Putamen (tissue), 1 donor: ENCODE results near the gene CYB561A3.
A peak's percentile ranks its signal among the peaks of the same experiment; 100 is the strongest.

Source experiments
- DNase-seq: peaks from one replicate; pipeline ENCODE4 v3.0.0-alpha.2; 2016; ENCODE audit warnings: low spot score

Gene CYB561A3

GRCh38 chr11:61345170-61345610 is 16.5 kb downstream of the CYB561A3 start:
- no peak for DNase-seq

DNA sequence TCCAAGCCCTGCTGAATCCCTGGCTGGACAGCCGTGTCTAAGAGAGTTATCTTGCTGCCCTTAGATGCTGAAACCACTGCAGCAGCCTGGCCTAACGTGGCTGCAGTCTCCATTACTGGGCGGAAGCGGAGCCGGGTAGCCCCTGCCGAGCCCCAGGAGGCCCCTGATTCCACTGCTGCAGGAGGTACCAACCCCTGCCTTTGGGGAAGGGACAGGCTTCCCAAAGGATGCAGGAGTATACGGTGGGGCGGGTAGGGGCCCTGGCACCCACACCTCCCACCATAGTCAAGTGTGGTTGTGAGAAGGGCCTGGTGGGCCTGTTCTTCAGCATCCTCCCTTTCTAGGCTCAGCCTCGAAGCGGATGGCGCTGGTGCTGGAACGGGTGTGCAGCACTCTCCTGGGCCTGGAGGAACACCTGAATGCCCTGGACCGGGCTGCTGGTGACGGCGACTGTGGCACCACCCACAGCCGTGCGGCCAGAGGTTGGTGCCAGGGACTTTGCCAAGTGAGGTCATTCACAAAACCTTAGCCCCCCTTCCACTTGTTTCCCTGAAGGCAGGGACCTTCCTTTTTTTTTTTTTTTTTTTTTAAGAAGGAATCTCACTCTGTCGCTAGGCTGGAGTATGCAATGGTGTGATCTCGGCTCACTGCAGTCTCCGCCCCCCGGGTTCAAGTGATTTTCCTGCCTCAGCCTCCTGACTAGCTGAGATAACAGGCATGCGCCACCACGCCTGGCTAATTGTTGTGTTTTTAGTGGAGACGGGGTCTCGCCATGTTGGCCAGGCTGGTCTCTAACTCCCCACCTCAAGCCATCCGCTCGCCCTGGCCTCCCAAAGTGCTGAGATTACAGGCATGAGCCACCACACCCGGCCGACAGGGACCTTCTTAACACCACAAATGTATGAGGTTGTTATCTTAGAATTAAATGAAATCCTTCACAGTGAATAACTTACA is 17.6 kb downstream of the CYB561A3 start:
- DNase-seq = no peak

- no peak for DNase-seq
Measured at GRCh38 chr11:61342207-61342803, 19.4 kb downstream of the CYB561A3 start.

- DNase-seq = no peak
Measured at GRCh38 chr11:61341706-61342105, 20.0 kb downstream of the CYB561A3 start.

- DNase-seq = no peak
Measured at GRCh38 chr11:61340979-61341378, 20.7 kb downstream of the CYB561A3 start.

- no peak for DNase-seq
Measured at GRCh38 chr11:61339490-61339878, 22.2 kb downstream of the CYB561A3 start.

GRCh38 chr11:61338783-61339489 is 22.7 kb downstream of the CYB561A3 start:
- DNase-seq = no peak

- no peak for DNase-seq
Measured at GRCh38 chr11:61337706-61338470, 23.8 kb downstream of the CYB561A3 start.

GRCh38 chr11:61336171-61336935 is 25.3 kb downstream of the CYB561A3 start:
- DNase-seq = peak; percentile 46

DNA sequence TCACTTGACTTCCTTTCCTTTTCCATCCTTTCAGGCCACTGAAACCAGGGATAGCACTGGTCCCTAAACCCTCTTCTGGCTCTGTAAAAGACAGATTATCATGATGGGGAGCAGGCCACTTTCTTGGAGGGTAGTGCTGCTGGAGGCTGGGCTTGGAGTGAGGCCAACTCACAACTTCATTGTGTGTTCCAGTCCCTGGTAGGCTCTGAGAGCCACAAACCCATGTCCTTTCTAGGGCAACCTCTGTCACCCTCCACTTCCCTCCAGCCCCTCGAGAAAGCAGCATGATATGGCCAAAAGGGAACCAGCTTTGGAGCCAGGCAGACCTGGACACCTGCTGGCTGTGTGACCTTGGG is 26.3 kb downstream of the CYB561A3 start:
- DNase-seq = no peak

DNA sequence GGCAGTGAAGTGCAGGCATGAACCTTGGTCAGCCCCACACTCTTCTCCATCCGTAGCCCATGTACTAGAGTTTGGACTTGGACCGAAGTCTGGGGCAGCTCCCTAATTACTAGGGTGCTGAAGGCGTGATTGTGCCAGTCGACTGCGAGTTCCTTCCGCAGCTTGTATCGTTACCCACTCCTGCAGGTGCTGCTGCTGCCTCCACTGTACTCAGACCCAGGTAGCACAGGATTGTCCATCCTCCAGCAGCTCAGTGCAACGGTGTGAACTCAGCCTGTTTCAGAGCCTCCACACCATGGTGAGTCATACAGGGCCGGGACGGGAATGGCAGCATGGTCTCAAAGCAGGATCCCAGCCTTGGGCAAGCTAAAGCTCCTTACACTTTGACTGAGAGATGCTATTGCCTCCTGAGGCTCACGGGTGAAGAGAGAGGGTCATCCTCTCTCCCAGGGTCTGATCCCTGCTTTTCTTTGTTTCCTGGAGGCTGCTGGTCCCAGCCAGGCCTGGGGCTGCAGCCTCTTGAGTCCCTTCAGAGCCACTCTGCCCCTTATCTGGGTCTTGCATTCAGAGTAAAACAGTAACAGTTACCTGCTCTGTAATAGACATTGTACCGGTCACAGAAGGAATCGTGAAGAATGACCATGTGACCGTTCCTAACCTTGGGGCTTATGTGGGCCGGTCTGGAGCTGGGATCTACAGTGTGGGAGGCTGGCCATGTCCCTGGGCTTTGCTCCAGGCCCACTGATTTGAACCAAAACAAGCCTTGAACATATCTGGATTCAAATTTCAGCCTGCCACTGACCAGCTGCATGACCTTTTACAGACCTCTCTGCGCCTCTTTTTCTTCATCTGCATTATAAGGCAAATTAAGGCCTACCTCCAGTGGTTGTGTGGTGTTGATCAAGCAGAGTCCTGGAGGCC is 27.0 kb downstream of the CYB561A3 start:
- DNase-seq = no peak

DNA sequence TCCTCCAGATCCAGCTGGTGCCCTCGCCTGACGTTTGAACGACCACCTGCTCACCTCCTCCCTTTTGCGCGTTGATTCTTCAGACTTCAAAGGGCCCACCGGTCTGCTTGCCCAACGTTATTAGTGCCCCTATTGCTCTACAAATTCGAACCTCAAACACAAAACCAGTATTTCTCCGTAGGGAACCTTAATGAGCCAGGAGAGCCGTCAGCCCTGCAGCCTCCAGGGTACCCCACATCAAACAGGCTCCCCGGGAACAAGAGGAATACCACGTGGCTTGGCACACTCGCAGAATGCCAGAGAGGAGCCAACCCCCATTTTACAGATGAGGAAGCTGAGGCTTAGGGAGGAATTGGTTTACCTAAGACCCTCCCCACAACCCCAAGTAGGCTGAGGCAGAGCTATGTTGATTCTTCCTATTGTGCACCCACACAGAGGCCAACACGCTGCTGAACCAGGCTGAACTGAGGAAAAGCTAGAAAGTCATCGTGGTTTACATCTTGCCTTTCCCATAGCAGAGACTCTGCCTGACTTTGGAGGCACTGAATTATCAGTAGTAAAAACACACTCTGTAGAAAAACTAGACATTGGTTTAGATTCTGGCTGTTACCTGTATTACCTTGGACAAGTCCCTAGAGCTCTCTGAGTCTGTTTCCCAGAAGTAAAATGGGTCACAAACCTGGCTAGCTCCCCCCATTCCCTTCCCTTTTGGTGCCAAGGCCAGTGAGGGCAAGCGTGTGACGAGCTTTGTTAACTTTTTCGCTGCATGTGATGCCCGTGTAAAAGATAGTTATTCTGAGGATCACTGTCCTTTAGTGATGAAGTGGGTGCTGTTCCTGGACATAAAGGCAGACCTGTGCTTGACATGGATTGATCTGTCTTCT is 27.9 kb downstream of the CYB561A3 start:
- no peak for DNase-seq

DNA sequence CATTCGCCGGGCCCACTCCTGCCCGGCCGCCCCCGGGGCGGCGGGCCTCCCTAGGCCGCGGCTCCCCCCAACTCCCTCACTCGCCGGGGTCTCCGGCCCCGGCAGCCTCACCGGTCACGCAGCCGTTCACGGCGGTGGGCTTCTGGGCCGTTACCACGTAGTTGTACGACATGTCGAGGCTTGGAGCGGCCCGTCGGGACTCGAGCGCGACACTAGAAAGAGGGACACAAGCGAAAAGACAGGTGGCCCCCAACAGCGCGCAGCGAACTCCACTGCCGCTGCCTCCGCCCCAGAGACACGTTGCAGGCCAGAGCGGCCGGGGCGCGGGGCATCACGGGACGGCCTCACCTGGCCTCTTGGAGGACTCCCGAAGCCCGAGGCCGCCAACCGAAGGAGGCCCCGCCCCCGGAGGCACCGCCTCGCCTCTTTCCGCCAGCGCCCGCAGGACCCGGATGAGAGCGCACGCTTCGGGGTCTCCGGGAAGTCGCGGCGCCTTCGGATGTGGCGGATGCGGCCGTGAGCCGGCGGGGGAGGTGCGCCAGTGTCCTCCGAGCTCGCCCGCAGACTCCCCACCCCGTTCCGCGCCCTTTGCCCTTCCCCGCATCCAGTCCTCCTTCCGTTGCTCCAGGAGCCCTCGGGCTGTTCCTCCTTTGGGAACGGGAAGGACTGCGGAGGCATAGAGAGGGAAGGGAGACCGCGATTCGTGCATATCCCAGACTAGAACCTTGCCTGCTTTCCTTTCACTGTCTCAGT is 28.7 kb downstream of the CYB561A3 start, which contains the start of the genes DDB1 and TKFC:
TSS of gene DDB1 (minus strand) at position 309 of the 753 bp plus-strand sequence. CDS start at position 172, 137 bp downstream.
TSS of gene TKFC (plus strand) at position 432 of the 753 bp plus-strand sequence. CDS start 1,501 bp downstream, outside the sequence.
- peak; percentile 91 for DNase-seq

DNA sequence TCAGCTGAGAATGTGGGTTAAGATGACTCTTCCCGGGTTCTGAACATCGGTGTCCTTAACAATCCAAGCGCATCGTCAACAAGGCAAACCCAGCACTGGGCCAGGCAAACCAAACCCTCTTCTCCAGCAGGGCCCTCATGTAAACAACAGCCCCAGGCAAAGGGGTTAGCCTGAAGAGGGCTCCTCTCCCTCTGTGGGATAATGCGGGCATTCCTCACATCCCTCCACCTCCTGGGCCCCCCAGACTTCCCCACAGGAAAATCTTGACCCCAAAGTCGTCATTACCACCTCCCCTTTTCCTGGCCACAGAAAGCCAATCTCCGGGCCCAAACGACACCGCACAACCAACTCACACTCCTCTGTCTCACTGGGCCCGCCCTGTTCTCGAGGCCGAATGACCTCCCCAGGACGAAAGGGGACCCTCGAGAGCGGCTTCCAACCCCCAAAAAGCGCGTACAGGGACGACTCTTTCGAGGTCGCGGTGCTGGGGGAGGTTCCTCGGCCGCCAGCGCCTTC is 29.3 kb downstream of the CYB561A3 start:
- no peak for DNase-seq

- no peak for DNase-seq
Measured at GRCh38 chr11:61331651-61332050, 30.0 kb downstream of the CYB561A3 start.

- DNase-seq = no peak
Measured at GRCh38 chr11:61329871-61330270, 31.8 kb downstream of the CYB561A3 start.

DNA sequence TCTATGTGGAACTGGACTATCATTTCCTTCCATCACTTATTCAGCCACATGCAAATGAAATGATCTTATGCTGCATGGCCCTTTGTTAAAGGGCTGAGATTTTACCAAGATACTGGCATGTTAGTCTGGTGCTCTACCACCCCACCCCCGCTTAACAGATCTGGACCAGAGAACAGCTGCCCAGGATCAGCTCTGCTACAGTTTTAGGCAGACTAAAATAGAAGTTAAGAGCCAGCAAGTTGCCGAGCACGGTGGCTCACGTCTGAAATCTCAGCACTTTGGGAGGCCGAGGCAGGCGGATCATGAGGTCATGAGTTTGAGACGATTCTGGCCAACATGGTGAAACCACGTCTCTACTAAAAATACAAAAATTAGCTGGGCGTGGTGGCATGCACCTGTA is 33.3 kb downstream of the CYB561A3 start:
- DNase-seq = no peak

DNA sequence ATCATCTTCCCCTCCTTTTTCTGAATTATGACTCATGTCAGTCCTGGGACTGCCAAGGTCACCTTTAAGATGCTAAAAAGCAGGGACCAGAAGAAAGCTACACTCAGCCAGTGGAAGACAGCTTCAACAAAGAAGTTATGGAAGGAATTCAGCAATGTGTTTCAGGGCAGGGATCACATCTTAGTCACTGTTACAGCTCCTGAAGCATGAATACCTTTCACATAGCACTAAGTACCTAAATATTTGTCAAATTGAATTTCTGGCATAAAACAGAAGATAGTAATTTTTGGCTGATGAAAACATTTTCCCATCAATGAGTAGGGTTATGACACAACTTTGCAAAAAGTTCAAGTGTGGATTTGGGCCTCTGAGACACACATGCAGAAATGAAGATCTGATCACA is 34.0 kb downstream of the CYB561A3 start:
- DNase-seq = no peak
